ENCODE measurements around the gene KCNK3. TPM values are rescaled to one million over a fixed set of nuclear protein-coding genes. Genes with fewer than 3 reads are reported as not detected.

Gene KCNK3
- total and polyA plus RNA-seq, 10 of the 15 experiments (the other 5 are each of a cell fraction or from before 2014, with no cell fraction given) = 0.13 TPM; not detected in 9

- FAIRE-seq = no peak
- TF ChIP-seq E4F1 (IDR thresholded peaks at IDR 0.05; ENCODE audit: borderline replicate concordance, partially characterized antibody) (no peak), SIN3A (IDR thresholded peaks at IDR 0.05; ENCODE audit: low read depth, low read length) (no peak), SIX5 (IDR thresholded peaks at IDR 0.05; ENCODE audit: low read depth, low read length, severe bottlenecking) (no peak), TARDBP (IDR thresholded peaks at IDR 0.05; ENCODE audit: borderline replicate concordance) (no peak), TAF1 (IDR thresholded peaks at IDR 0.05; ENCODE audit: borderline replicate concordance, low read depth, low read length) (no peak), MTA2 (IDR thresholded peaks at IDR 0.05; ENCODE audit: low read depth) (no peak), ZNF592 (IDR thresholded peaks at IDR 0.05) (no peak), RAD21 (IDR thresholded peaks at IDR 0.05; ENCODE audit: insufficient read depth, low read depth, low read length) (no peak), RBBP5 (conservative IDR thresholded peaks at IDR 0.05) (no peak), HDGF (IDR thresholded peaks at IDR 0.05) (no peak), SUZ12 (IDR thresholded peaks at IDR 0.05; ENCODE audit: unreplicated experiment) (no peak), SREBF1 (IDR thresholded peaks at IDR 0.05; ENCODE audit: low read length) (no peak), SPI1 (IDR thresholded peaks at IDR 0.05; ENCODE audit: borderline replicate concordance, insufficient read depth, low read depth, low read length) (no peak), SMAD5 (IDR thresholded peaks at IDR 0.05; ENCODE audit: low read depth) (no peak), CHD2 (IDR thresholded peaks at IDR 0.05; ENCODE audit: borderline replicate concordance, low read depth, low read length) (no peak)
- TF ChIP-seq, protein P1, sequence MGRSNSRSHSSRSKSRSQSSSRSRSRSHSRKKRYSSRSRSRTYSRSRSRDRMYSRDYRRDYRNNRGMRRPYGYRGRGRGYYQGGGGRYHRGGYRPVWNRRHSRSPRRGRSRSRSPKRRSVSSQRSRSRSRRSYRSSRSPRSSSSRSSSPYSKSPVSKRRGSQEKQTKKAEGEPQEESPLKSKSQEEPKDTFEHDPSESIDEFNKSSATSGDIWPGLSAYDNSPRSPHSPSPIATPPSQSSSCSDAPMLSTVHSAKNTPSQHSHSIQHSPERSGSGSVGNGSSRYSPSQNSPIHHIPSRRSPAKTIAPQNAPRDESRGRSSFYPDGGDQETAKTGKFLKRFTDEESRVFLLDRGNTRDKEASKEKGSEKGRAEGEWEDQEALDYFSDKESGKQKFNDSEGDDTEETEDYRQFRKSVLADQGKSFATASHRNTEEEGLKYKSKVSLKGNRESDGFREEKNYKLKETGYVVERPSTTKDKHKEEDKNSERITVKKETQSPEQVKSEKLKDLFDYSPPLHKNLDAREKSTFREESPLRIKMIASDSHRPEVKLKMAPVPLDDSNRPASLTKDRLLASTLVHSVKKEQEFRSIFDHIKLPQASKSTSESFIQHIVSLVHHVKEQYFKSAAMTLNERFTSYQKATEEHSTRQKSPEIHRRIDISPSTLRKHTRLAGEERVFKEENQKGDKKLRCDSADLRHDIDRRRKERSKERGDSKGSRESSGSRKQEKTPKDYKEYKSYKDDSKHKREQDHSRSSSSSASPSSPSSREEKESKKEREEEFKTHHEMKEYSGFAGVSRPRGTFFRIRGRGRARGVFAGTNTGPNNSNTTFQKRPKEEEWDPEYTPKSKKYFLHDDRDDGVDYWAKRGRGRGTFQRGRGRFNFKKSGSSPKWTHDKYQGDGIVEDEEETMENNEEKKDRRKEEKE (IDR thresholded peaks at IDR 0.05) = no peak
Measured at GRCh38 chr2:26691881-26692278, 642 bp upstream of the KCNK3 start.

More at GRCh38 chr2:26691881-26692278, 642 bp upstream of the KCNK3 start:
- no peak overlapping the region for H3K4me2 ChIP-seq (ENCODE audit: control insufficient read depth, insufficient read depth)
- no peaks in the 10 kb centered on the region for H3K36me3 ChIP-seq (ENCODE audit: control insufficient read depth in 2 of 2, insufficient read depth in 2 of 2, low read length in 1 of 2)
- no peaks in the 10 kb centered on the region for H3K9me3 ChIP-seq (replicated peaks; ENCODE audit: control insufficient read depth, insufficient read depth, low read length)
- H3K27me3 ChIP-seq (replicated peaks in 1 of 2; ENCODE audit: control insufficient read depth in 2 of 2, insufficient read depth in 2 of 2, low read length in 1 of 2) = peaks cover 3 to 17% of the 10 kb centered on the region in 2 experiments; a peak in 3 of 4 replicates
- POLR2A ChIA-PET = no interaction called here
- no peak overlapping the region for H3K27ac ChIP-seq (ENCODE audit: control insufficient read depth, insufficient read depth)
- SMC1A ChIA-PET (ENCODE audit: uncharacterized antibody, unreplicated experiment) = no interaction called here
- intact Hi-C loops (cut with micrococcal nuclease; ENCODE audit: unreplicated experiment) = no loop called here
- ATAC-seq (no peak), DNase-seq (ENCODE audit: low read depth, low spot score) (no peak)
- H3K4me3 ChIP-seq = no peak overlapping the region
- no peaks in the 10 kb centered on the region for H4K20me1 ChIP-seq (ENCODE audit: control insufficient read depth, insufficient read depth)
- no peaks in the 10 kb centered on the region for H3K4me1 ChIP-seq (ENCODE audit: control insufficient read depth, insufficient read depth, low read length)
- 13% methylated on average over 6 of the region's 6 CpGs for WGBS (ENCODE audit: insufficient coverage, insufficient replicate concordance, low lambda C conversion rate, missing lambda C conversion rate)
- H3K9ac ChIP-seq (ENCODE audit: control insufficient read depth, insufficient read depth, low read length) = no peak overlapping the region
- no peak overlapping the region for H2AFZ ChIP-seq (ENCODE audit: control insufficient read depth, low read depth, low read length)
- RAD21 ChIA-PET (ENCODE audit: unreplicated experiment) = no interaction called here
- in situ Hi-C loops (cut with MboI) = no loop called here
- BruUV-seq (replicated peaks) = no TSS peak
- no peaks in the 10 kb centered on the region for H3K79me2 ChIP-seq (ENCODE audit: control insufficient read depth, insufficient read depth, low read length)
- CTCF ChIA-PET = no interaction called here
